Measurements from ENCODE around the gene LILRB5. TPM values are rescaled to one million over a fixed set of nuclear protein-coding genes. Genes with fewer than 3 reads are reported as not detected.

The LILRB5 gene
- total and polyA plus RNA-seq, 9 of the 15 experiments (the other 6 are each of a cell fraction or from before 2014, with no cell fraction given): not detected

GRCh38 chr19:54257116-54257480 lies at the start of gene LILRB5 (continued):
- TF ChIP-seq SIX5 (IDR thresholded peaks at IDR 0.05; ENCODE audit: borderline replicate concordance in 1 of 2, insufficient read depth in 1 of 2, low read depth in 1 of 2, low read length in 2 of 2): no peak

DNA sequence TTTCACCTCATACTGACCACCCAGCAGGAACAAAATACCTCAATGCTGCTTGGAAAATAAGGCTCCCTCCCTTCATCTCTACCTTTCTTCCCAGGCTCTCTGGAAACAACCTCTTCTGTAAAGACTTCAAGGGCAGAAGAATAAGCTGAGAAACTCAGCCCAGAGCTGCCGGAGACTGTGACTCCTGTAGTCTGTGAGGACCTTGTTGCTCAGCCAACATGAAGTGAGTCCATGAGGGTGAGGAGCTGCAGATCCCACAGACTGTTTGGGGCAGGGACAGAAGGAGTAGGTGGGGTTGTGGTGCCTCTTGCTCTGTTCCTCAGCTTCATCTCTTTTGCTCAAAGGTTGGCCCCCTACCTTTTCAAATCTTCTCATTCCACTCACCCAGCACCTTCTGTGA lies 48.1 kb upstream of the LILRB5 start:
- H3K4me3 ChIP-seq: no peak overlapping the region
- H3K27me3 ChIP-seq (ENCODE audit: control insufficient read depth in 2 of 2, insufficient read depth in 2 of 2, low read length in 2 of 2): peaks cover 4 to 11% of the 10 kb centered on the region in 2 experiments; a peak in 2 of 5 replicates
- no peak overlapping the region for H3K4me2 ChIP-seq (ENCODE audit: insufficient read depth, low read length)
- no peaks in the 10 kb centered on the region for H3K9me1 ChIP-seq (ENCODE audit: control insufficient read depth, insufficient read depth, low read length)
- no peaks in the 10 kb centered on the region for H4K20me1 ChIP-seq (replicated peaks; ENCODE audit: control insufficient read depth, insufficient read depth, low read length)
- no TSS peak for BruUV-seq (replicated peaks)
- H3K79me2 ChIP-seq (ENCODE audit: control insufficient read depth, insufficient read depth, low read length): no peaks in the 10 kb centered on the region
- ChIA-PET CTCF (ENCODE audit: low intra/inter-chr PET ratio) (interaction anchor here (0.6 kb wide), 1 partner anchor 20 kb away, joined by 3 read pairs; no protein-coding TSS in a partner anchor), POLR2A (no interaction called here)
- H3K4me1 ChIP-seq (replicated peaks in 1 of 2; ENCODE audit: control insufficient read depth in 2 of 2, insufficient read depth in 2 of 2, low read length in 2 of 2): no peaks in the 10 kb centered on the region
- H3K36me3 ChIP-seq (ENCODE audit: control insufficient read depth, insufficient read depth, low read length): no peaks in the 10 kb centered on the region
- in situ Hi-C loops (cut with MboI): no loop called here
- no peaks in the 10 kb centered on the region for H3K9me3 ChIP-seq (replicated peaks; ENCODE audit: control insufficient read depth, insufficient read depth, low read depth, low read length)
- no peak overlapping the region for H3K27ac ChIP-seq (ENCODE audit: extremely low read depth, low read depth, low read length)
- ATAC-seq: no peak
- H3K9ac ChIP-seq (ENCODE audit: insufficient read depth in 1 of 2, low read depth in 2 of 2, low read length in 2 of 2): no peak overlapping the region
- intact Hi-C loops (cut with micrococcal nuclease): no loop called here
- 0% methylated on average over 1 of the region's 1 CpG for WGBS (ENCODE audit: insufficient coverage, low coverage, missing lambda C conversion rate)
- FAIRE-seq: no peak
- no peak for DNase-seq (ENCODE audit: extremely low read depth in 1 of 4, low spot score in 3 of 4)
- no peak overlapping the region for H2AFZ ChIP-seq (ENCODE audit: low read depth, low read length)
- TF ChIP-seq TCF3 (CRISPR knock-in tag; IDR thresholded peaks at IDR 0.05) (no peak), MAFK (IDR thresholded peaks at IDR 0.05; ENCODE audit: low read length) (no peak), RAD51 (IDR thresholded peaks at IDR 0.05; ENCODE audit: borderline replicate concordance, low read depth) (no peak), ZNF316 (IDR thresholded peaks at IDR 0.05) (no peak), PHTF2 (CRISPR knock-in tag; IDR thresholded peaks at IDR 0.05) (no peak), ZNF431 (CRISPR knock-in tag; IDR thresholded peaks at IDR 0.05) (no peak), NBN (IDR thresholded peaks at IDR 0.05; ENCODE audit: low read depth) (no peak), GTF2F1 (IDR thresholded peaks at IDR 0.05; ENCODE audit: low read depth, low read length) (no peak), ZNF217 (CRISPR knock-in tag; IDR thresholded peaks at IDR 0.05) (no peak), ZNF239 (CRISPR knock-in tag; IDR thresholded peaks at IDR 0.05) (no peak), HNRNPL (IDR thresholded peaks at IDR 0.05; ENCODE audit: low read depth, low read length) (no peak)
- TF ChIP-seq, protein P1, sequence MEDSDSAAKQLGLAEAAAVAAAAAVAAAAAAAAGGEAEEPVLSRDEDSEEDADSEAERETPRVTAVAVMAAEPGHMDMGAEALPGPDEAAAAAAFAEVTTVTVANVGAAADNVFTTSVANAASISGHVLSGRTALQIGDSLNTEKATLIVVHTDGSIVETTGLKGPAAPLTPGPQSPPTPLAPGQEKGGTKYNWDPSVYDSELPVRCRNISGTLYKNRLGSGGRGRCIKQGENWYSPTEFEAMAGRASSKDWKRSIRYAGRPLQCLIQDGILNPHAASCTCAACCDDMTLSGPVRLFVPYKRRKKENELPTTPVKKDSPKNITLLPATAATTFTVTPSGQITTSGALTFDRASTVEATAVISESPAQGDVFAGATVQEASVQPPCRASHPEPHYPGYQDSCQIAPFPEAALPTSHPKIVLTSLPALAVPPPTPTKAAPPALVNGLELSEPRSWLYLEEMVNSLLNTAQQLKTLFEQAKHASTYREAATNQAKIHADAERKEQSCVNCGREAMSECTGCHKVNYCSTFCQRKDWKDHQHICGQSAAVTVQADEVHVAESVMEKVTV (CRISPR knock-in tag; IDR thresholded peaks at IDR 0.05): no peak
- TF ChIP-seq, protein P2, sequence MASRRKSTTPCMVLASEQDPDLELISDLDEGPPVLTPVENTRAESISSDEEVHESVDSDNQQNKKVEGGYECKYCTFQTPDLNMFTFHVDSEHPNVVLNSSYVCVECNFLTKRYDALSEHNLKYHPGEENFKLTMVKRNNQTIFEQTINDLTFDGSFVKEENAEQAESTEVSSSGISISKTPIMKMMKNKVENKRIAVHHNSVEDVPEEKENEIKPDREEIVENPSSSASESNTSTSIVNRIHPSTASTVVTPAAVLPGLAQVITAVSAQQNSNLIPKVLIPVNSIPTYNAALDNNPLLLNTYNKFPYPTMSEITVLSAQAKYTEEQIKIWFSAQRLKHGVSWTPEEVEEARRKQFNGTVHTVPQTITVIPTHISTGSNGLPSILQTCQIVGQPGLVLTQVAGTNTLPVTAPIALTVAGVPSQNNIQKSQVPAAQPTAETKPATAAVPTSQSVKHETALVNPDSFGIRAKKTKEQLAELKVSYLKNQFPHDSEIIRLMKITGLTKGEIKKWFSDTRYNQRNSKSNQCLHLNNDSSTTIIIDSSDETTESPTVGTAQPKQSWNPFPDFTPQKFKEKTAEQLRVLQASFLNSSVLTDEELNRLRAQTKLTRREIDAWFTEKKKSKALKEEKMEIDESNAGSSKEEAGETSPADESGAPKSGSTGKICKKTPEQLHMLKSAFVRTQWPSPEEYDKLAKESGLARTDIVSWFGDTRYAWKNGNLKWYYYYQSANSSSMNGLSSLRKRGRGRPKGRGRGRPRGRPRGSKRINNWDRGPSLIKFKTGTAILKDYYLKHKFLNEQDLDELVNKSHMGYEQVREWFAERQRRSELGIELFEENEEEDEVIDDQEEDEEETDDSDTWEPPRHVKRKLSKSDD (conservative IDR thresholded peaks at IDR 0.05; ENCODE audit: low read length): no peak
